NCI-H2227 treated with DMSO at 0.1 percent for 48 hours (cell line): ENCODE results near the gene CORO2B.
"Not testable (repeated sequence)": the region's sequence is repeated elsewhere in the genome, so short reads cannot be mapped to it uniquely, and the experiment has no call there.

Experiments used
- DNase-seq: peaks from one replicate; lab custom pipeline; 2025; lab: John Stamatoyannopoulos, UW

The CORO2B gene

DNA sequence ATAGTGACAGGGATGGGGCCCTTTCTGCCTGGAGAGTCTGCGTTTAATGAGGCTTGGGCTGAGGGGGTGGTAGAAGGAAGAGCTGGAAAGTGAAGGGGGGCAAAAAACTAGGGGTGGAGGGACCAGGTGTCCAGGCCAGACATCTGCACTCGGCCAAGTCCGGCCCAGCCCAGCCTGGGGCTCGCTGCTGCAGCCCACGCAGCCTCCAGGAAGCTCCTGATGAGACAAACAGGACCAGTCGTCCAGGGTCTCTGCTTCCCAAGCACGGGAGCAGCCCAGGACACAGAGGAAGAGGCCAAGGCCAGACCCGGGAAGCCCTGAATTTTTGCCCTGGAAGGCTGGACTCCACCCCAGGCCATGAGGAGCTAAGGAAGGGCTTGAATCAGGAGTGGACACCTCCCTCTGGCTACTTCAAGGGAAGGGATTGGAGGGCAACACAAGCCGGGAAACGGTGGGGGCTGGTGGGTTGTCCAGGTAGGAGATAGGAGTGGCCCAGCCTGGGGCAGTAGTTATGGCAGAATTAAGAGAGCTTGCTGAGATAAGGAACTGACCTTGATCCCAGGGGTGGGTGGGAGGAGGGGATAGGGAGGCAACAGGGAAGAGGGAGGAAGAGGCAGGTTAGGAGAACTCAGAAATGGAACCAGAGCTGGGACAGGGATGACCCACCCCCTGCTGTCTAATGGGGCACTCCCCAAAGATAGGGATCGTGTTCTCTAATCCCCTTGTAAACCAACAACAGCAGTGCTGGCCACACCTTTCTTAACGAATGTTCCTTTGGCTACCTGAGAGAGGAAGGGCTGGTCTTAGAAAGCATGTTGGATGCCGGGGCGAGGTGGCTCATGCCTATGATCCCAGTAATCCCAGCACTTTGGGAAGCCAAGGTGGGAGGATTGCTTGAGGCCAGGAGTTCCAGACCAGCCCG is 152.4 kb downstream of the CORO2B start:
- no peak for DNase-seq

DNA sequence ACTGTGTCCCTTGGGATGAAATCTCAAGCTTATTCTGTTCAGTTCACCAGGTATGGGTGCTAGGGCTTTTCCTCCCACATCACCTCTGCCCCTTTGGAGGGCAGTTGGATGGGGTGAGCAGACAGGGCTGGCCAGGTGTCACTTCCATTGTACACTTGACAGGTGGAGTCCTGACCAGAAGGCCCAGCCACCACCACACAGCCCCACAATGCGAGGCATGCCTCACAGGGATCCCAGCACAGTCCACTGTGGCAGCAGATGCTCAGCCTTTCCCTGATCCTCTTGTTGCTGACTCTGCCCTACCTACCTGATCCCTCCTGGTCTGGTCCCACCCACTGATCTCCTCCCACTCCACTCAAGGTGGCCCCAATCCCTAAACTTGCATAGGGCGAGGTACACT is 153.7 kb downstream of the CORO2B start:
- DNase-seq = no peak

DNA sequence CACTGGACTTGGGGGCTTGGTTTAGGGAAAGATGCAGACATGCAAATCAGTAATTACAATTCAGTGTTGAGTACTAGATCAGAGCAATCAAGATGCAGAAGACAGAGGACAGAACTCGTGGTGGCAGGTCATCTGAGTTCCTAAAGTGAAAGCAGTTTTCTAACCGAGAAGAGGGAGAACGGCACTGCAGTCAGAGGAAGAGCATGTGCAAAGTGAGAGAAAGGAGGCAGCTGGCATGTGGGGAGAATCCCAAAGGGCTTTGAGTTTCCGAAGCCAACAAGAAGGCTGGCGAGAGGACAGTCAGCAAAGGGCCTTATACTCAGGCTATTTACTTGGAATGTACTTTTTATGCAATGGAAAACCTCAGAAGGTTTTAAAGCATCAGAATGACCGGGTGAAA is 154.9 kb downstream of the CORO2B start:
- DNase-seq = no peak

DNA sequence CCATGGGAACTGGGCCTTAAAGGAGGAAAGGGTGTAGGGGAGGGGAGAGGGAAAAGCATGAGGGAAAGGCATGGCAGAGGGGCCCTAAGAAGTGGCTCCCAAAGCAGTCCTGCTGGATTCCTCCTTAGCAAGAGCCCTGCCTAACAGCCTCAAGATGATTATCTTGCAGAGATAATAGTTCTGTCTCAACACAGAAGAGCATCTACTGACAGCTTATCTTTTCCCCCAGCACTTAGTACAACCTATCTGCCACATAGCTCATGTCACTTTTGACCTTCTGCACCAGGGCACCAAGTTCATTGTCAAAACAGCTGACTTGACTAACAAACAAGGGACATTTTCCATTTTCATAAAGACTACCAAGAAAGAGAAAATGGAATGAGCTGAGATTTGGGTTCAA is 155.6 kb downstream of the CORO2B start:
- DNase-seq = no peak

DNA sequence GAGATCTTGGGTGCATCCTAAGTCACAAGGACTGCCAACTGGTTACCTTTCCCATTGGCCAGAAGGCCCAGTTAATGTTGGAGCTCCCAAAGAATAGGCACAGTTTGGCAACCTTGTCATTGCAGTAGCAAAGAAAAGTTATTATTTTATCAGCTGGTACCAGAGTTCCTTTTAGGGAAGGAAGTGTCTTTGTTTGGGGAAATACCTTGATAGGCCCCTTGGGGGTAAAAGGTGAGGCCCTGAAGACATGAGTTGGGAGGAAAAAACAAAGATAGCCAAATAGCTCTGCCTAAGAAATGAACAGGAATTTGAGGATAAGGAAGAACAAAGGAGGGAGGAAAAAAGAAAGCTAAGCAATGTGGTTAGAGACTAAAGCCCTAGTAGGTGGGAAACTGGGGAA is 156.1 kb downstream of the CORO2B start:
- DNase-seq = no peak

DNA sequence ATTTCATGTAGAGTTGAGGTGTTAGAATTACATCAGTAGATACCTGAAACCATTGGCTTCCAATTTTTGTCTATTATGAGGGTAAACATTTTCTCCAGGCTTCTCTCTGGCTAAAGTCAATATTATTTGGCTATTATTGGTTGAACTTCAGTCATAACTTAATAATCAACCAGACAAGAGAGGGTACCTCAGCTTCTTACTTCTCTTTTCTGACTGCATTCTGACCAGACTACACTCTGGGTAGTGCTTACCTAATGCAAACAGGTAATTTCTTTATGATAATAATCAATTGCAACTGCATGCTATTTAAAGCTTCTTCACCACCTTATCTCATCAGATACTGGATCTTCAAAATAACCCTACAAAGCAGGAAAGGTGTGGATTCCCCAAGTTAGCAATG is 156.8 kb downstream of the CORO2B start:
- DNase-seq = no peak

DNA sequence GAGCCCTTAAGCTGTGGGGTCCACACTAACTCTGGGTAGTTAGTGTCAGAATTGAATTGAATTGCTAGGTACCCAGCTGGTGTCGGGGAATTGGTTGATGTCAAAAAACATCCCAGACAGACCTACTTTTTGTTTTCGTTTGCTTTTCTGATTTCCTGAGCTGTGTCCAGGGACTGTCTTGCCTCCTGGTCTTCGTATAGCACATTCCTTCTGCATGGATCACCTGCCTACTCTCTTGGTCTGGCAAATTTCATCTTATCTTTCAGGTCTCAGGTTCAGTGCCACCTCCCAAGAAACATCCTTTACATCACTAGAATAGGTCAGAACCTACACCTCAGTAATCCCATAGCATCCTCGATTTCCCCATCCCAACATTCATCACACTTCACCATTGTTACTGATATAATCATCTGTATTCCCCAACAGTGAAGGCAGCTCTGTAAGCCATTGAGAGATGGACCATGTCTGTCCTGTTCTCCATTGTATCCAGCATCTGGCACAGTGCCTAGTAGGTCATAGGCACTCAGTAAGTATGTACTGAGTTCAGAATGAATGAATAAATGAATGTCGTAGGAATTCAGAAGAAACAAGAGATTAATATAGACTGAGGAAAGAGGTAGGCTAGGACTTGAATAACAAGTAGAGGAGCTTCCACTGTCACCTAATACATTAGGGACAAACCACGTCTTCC is 160.7 kb downstream of the CORO2B start:
- DNase-seq = no peak

DNA sequence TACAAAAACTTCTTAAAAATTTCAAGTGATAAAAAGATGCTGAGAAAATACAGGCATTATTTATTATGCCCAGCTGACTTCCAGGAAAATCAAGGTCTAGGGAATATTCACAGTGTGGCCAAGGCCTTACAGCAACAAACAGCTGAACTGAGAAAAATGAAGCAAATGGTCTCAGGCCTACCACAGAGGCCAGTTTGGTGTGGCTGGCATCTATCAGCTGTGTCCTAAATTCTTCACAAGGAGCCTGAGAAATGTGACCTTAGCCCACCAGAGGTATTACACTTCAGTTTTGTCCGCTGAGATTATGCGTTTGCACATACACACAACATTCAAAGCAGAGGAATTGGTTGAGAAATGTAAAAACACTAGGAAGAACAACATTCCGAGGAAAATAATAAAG is 164.5 kb downstream of the CORO2B start:
- no peak for DNase-seq

DNA sequence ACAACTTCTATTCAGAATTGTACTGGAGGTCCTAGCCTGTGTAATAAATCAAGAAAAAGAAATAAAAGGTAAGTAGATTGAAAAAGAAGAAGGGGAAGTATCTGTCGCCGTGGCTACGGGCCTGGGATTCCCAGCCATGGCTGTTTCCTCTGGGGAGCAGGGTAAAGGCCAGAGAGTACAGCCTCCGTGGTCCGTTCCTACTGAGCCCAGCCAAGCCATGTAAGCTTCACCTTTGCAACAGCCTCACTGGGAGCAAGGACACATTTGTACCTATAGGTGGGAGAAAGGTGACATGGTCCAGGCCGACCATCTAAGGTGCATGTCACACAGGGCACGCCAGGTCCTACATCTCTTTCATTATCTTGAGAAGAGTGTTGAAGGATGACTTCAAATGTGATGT is 170.6 kb downstream of the CORO2B start:
- DNase-seq = no peak

DNA sequence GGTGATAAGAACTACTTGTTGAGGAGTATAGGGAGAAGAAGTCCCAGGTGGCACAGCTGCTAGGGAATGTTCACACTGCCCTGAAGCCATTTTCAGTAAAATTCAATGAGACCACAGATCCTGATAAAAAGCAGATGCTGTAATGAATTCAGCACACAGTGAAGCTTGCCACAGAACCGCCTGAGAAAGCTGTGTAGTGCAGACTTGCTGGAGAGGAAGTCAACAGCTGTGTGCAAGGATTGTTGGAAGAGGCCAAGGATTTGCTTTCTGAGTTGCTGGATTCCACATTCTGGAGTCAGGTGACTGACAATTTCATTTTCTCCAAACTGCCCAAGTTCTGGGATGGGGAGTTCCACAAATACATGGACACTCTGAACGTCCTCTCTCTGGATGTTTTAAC is 171.0 kb downstream of the CORO2B start:
- DNase-seq = no peak

DNA sequence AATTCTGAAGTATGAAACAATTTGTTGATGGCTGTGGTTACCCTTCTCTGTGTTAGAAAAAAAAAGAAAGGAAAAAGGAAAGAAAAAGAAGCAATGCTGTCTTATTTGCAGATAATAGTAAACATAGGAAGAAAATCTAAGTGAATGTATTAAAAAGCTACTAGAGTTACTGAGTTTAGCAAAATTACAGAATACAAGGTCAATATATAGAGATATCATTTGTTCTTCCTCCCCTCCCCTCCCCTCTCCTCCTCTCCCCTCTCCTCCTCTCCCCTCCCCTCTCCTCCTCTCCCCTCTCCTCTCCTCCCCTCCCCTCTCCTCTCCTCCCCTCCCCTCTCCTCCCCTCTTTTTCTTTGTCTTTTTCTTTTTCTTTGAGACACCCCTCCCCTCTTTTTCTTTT is 172.8 kb downstream of the CORO2B start:
- no peak for DNase-seq

DNA sequence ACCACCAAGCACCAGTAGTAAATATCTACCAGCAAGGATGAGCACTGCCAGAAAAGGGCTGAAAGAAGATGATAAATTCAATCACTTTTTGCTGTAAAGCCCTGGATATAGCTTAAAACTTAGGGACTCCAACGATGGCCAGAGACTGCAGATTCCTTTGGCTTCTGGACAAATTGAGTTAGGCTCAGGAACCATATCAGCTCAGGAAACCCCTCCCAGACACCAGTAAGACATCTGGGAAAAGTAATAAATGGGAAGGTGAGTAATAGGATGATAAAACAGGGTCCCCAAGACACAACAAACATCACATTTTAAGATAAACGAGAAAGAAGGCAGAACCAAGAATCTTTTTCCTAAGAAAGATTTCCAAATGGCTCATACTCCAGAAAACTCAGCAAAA is 176.9 kb downstream of the CORO2B start:
- no peak for DNase-seq

DNA sequence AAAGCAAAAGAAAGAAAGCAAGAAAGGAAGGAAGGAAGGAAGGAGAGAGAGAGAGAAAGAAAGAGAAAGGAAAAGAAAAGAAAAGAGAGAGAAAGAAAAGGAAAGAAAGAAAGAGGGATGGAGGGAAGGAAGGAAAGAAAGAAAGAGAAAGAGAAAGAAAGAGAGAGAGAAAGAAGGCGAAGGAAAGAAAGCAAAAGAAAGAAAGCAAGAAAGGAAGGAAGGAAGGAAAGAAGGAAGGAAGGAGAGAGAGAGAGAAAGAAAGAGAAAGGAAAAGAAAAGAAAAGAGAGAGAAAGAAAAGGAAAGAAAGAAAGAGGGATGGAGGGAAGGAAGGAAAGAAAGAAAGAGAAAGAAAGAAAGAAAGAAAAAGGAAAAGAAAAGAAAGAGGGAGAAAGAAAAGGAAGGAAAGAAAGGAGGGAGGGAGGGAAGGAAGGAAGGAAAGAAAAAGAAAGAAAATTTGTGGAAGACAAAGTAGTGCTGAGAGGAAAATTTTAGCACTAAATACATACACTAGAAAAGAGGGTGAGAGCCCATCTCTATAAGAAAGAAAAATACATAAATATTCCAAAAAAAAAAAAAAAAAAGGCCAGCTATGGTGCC is 181.3 kb downstream of the CORO2B start:
- not testable (repeated sequence) for DNase-seq

DNA sequence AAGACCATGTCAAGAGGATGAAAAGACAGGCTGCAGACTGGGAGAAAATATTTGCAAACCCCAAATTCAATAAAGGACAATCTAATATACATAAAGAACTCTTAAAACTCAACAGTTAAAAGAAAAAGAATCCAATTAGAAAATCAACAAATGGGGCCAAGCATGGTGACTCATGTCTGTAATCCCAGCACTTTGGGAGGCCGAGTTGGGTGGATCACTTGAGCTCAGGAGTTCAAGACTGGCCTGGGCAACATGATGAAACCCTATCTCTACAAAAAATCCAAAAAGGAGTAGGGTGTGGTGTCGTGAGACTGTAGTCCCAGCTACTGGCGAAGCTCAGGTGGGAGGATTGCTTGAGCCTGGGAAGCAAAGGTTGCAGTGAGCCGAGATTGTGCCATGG is 184.3 kb downstream of the CORO2B start:
- no peak for DNase-seq

DNA sequence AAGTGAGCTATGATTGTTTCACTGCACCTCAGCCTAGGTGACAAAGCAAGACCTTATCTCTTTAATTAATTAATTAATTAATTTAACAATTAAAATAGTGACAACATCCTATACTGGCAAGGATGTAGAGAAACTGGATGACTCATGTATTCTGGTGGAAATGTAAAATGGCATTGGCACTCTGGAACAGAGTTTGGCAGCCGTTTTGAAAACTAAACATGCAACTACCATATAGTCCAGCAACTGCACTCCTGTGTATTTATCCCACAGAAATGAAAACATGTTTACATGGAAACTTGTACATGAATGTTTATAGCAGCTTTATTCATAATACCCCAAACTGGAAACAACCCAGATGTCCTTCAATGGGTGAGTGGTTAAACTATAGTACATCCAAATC is 185.3 kb downstream of the CORO2B start:
- DNase-seq = no peak

DNA sequence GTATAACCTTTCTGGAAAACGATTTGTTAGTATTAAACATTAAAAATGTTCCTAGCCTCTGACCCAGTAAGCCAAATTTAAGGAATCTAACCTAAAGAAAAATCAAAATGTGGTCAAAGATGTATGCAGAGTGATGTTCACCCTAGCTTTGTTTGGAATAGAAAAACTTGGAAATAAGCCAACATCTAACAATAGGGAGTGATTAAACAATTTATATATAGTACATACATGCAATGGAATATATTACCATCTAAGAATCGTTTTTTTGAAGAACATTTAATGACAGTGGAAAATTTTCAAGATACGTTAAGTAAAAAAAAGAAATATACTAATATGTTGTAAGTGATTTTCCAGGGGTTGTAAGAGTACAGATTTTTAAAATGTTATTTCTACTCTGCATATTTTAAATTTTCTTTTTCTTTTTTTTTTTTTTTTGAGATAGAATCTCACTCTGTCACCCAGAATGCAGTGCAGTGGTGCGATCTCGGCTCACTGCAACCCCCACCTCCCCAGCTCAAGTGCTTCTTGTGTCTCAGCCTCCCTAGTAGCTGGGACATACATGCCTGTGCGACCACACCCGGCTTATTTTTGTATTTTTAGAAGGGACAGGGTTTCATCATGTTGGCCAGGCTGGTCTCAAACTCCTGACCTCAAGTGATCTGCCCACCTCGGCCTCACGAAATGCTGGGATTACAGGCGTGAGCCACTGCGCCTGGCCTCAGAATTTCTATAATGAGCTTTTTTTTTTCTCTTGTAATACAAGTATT is 187.0 kb downstream of the CORO2B start:
- DNase-seq = no peak

DNA sequence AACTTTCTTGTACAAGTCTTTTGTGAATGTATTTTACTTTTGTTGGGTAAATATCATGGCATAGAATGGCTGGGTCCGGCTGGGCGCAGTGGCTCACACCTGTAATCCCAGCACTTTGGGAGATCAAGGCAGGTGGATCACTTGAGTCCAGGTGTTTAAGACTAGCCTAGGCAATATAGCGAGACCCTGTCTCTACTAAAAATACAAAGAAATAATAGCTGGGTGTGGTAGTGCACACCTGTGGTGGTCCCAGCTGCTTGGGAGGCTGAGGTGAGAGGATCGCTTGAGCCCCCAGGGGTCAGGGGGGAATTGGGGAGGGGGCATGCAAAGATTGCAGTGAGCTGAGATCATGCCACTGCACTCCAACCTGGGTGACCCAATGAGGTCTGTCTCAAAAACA is 189.0 kb downstream of the CORO2B start:
- DNase-seq = no peak

DNA sequence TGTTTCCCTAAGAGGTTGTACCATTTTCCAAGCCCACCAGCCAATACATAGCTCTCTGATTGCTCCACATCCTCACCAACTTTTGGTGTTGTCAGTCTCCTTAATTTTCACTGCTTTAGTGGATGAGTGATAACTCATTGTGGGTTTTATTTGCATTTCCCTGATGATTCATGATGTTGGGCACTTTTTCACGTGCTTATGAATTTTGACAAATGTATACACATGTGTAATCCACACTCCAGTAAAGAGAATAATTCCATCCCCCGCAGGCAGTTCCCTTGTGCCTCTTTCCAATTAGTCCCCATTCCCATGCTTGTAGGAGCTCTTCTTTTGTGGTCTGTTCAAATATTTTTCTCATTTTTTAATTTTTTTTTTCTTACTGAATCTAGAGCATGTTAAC is 189.5 kb downstream of the CORO2B start:
- no peak for DNase-seq

DNA sequence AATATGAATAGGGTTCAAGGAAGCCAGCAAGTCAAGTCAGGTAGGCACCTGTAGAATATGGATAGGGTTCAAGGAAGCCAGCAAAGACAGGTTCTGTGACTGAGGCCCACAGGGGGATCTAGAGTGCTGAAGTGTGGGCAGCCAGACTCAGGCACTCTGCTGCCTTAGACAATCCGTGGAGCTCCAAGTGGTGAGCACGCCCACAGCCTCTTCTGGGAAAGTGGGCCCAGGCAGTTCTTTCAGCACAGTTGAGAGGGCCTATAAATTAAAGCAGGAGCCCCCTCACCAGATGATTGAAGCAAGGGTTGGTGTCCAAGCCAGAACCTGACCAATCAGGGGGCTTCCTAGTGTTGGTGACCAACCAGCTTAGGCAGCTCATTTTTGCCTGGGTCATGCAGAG is 190.9 kb downstream of the CORO2B start:
- DNase-seq = no peak

DNA sequence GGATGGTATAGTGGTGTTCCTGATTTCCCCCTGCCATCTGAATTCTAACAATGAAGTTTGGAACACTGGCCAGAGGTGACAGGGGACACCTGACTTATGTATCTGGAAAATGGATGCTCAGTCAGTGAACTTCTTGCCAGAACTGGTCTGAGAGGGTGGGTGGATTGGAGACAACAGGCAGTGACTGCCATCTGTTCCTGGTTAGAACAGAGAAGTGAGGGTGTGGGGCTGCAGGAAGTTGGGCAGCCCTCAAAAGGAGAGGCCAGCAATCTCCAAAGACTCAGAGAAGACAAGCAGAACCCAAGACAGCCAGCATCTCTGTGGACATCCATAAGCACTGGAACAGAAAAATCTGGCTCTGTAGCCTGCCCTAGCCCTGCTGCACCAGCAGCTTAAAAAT is 191.4 kb downstream of the CORO2B start:
- DNase-seq = no peak

DNA sequence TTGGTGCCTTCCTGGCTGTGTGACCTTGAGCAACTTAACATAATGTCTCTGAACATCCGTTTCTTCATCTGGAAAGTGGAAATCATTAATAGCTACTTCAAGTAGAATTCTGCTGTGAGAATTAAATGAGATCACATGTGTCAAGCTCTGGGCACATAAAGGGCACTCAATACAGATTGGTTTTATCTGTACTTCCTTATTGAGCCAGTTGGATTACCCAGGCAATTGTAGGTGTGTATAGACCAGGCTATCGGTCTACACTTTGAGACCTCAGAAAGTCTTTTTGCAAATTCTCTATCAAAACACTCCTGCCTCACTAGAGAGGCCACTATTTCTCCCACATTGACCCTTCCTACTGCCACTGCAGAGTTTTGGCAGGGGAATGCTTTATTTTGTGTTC is 194.2 kb downstream of the CORO2B start:
- DNase-seq = no peak

DNA sequence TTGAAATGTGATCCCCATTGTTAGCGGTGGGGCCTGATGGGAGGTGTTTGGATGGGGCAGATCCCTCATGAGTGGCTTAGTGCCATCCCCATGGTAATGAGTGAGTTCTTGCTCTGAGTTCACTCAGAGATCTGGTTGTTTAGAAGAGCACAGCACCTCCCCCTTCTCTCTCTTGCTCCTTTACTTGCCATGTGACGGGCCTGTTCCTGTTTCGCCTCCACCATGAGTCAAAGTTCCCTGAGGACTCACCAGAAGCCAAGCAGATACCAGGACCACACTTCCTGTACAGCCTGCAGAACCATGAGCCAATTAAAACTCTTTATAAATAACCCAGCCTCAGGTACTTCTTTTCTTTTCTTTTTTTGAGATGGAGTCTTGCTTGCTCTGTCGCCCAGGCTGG is 195.3 kb downstream of the CORO2B start:
- no peak for DNase-seq
